Measurements from ENCODE around the gene LDLRAP1.

GRCh38 chr1:25609921-25610320 lies 66.5 kb downstream of the LDLRAP1 start:
- no peak for TF ChIP-seq CTCF (IDR thresholded peaks at IDR 0.05)
- no peak for TF ChIP-seq POLR2A (IDR thresholded peaks at IDR 0.05)
